ENCODE results near the gene ELMO3. TPM values are rescaled to one million over a fixed set of nuclear protein-coding genes. Genes with fewer than 3 reads are reported as not detected.

ELMO3 gene
- total RNA-seq, 6 donors from 2014 or later, result 17.4 to 26.2 (median 24.4) TPM

GRCh38 chr16:67196881-67197280 is 2.0 kb upstream of the ELMO3 start:
- DNase-seq, result no peak
- 89 to 100% methylated on average over 1 of the region's 1 CpG for WGBS, 2 donors
- H3K9me3 ChIP-seq, result no peaks in the 10 kb centered on the region
- peaks cover 28 to 57% (median 33%) of the 10 kb centered on the region in 4 donors for H3K4me1 ChIP-seq
- H3K36me3 ChIP-seq, result peaks cover 20 to 84% (median 72%) of the 10 kb centered on the region in 4 donors
- no peak overlapping the region for H3K4me3 ChIP-seq
- ATAC-seq (ENCODE audit: low FRiP score in 2 of 2), result no peak
- TF ChIP-seq POLR2A (IDR thresholded peaks at IDR 0.05) (no peak), EP300 (IDR thresholded peaks at IDR 0.05) (no peak)
- TF ChIP-seq, protein P1, sequence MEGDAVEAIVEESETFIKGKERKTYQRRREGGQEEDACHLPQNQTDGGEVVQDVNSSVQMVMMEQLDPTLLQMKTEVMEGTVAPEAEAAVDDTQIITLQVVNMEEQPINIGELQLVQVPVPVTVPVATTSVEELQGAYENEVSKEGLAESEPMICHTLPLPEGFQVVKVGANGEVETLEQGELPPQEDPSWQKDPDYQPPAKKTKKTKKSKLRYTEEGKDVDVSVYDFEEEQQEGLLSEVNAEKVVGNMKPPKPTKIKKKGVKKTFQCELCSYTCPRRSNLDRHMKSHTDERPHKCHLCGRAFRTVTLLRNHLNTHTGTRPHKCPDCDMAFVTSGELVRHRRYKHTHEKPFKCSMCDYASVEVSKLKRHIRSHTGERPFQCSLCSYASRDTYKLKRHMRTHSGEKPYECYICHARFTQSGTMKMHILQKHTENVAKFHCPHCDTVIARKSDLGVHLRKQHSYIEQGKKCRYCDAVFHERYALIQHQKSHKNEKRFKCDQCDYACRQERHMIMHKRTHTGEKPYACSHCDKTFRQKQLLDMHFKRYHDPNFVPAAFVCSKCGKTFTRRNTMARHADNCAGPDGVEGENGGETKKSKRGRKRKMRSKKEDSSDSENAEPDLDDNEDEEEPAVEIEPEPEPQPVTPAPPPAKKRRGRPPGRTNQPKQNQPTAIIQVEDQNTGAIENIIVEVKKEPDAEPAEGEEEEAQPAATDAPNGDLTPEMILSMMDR (IDR thresholded peaks at IDR 0.05), result no peak
- no peaks in the 10 kb centered on the region for H3K27me3 ChIP-seq
- no peak overlapping the region for H3K27ac ChIP-seq

GRCh38 chr16:67197704-67198103 is 1.2 kb upstream of the ELMO3 start:
- H3K4me1 ChIP-seq, result peaks cover 26 to 53% (median 30%) of the 10 kb centered on the region in 4 donors
- H3K27ac ChIP-seq, result peak overlapping the region in 3 of 4 donors; percentile 17 to 78 (median 73)
- H3K9me3 ChIP-seq, result no peaks in the 10 kb centered on the region
- no peak overlapping the region for H3K4me3 ChIP-seq
- TF ChIP-seq POLR2A (IDR thresholded peaks at IDR 0.05), result no peak
- no peak for TF ChIP-seq EP300 (IDR thresholded peaks at IDR 0.05)
- TF ChIP-seq, protein P1 (IDR thresholded peaks at IDR 0.05), result no peak
- TF ChIP-seq POLR2AphosphoS5 (IDR thresholded peaks at IDR 0.05), result no peak
- DNase-seq (no peak), ATAC-seq (ENCODE audit: low FRiP score in 2 of 2) (no peak)
- H3K36me3 ChIP-seq, result peaks cover 26 to 93% (median 80%) of the 10 kb centered on the region in 4 donors
- H3K27me3 ChIP-seq, result no peaks in the 10 kb centered on the region
- 75 to 78% methylated on average over 6 of the region's 6 CpGs for WGBS, 2 donors

GRCh38 chr16:67198238-67198734 is 645 bp upstream of the ELMO3 start:
- peak; percentile 74 for DNase-seq

GRCh38 chr16:67199808-67200198 is 872 bp downstream of the ELMO3 start:
- no peak for TF ChIP-seq POLR2AphosphoS5 (IDR thresholded peaks at IDR 0.05)
- TF ChIP-seq EP300 (IDR thresholded peaks at IDR 0.05), result no peak
- TF ChIP-seq, protein P1 (IDR thresholded peaks at IDR 0.05), result no peak
- TF ChIP-seq POLR2A (IDR thresholded peaks at IDR 0.05), result no peak
- 68 to 72% methylated on average over 22 of the region's 22 CpGs for WGBS, 2 donors
- Histone ChIP-seq H3K27ac (peak overlapping the region in 1 of 4 donors; percentile 78), H3K9me3 (no peaks in the 10 kb centered on the region), H3K4me3 (peak overlapping the region in 3 of 4 donors; percentile 53 to 54 (median 54)), H3K36me3 (peaks cover 33 to 96% (median 88%) of the 10 kb centered on the region in 4 donors), H3K4me1 (peaks cover 12 to 32% (median 15%) of the 10 kb centered on the region in 4 donors), H3K27me3 (no peaks in the 10 kb centered on the region)
- DNase-seq, result peak in 1 of 2 donors; percentile 79
- ATAC-seq (ENCODE audit: low FRiP score in 2 of 2), result peak in 1 of 2 donors; percentile 1

More at GRCh38 chr16:67198238-67198734, 645 bp upstream of the ELMO3 start:
- Histone ChIP-seq H3K36me3 (peaks cover 30 to 96% (median 85%) of the 10 kb centered on the region in 4 donors), H3K27ac (peak overlapping the region in 3 of 4 donors; percentile 17 to 78 (median 73)), H3K4me1 (peaks cover 21 to 47% (median 24%) of the 10 kb centered on the region in 4 donors), H3K27me3 (no peaks in the 10 kb centered on the region), H3K4me3 (no peak overlapping the region), H3K9me3 (no peaks in the 10 kb centered on the region)
- peak; percentile 49 to 78 for ATAC-seq (ENCODE audit: low FRiP score in 2 of 2)
- TF ChIP-seq, protein P1 (IDR thresholded peaks at IDR 0.05), result peak; percentile 52 to 88 (median 72)
- no peak for TF ChIP-seq POLR2A (IDR thresholded peaks at IDR 0.05)
- no peak for TF ChIP-seq EP300 (IDR thresholded peaks at IDR 0.05)
- no peak for TF ChIP-seq POLR2AphosphoS5 (IDR thresholded peaks at IDR 0.05)
- 30 to 46% methylated on average over 9 to 10 of the region's 12 CpGs for WGBS, 2 donors

GRCh38 chr16:67200491-67200890 is 1.6 kb downstream of the ELMO3 start:
- no peak for ATAC-seq (ENCODE audit: low FRiP score in 2 of 2)

More at GRCh38 chr16:67200491-67200890, 1.6 kb downstream of the ELMO3 start:
- 94 to 98% methylated on average over 3 to 8 of the region's 8 CpGs for WGBS, 2 donors
- Histone ChIP-seq H3K9me3 (no peaks in the 10 kb centered on the region), H3K4me1 (peaks cover 12 to 32% (median 15%) of the 10 kb centered on the region in 4 donors), H3K27ac (no peak overlapping the region), H3K27me3 (no peaks in the 10 kb centered on the region), H3K4me3 (peak overlapping the region in 1 of 4 donors; percentile 54), H3K36me3 (peaks cover 28 to 91% (median 82%) of the 10 kb centered on the region in 4 donors)
- TF ChIP-seq POLR2AphosphoS5 (IDR thresholded peaks at IDR 0.05), result no peak
- TF ChIP-seq, protein P1 (IDR thresholded peaks at IDR 0.05), result no peak
- no peak for TF ChIP-seq POLR2A (IDR thresholded peaks at IDR 0.05)
- no peak for TF ChIP-seq EP300 (IDR thresholded peaks at IDR 0.05)
- DNase-seq, result no peak

Measured in upper lobe of left lung (tissue), 6 donors.